ENCODE data around the gene UQCC3. TPM values are rescaled to one million over a fixed set of nuclear protein-coding genes. Genes with fewer than 3 reads are reported as not detected.

Gene UQCC3
- total RNA-seq, 1 donor from 2014 or later: 8.1 TPM

DNA sequence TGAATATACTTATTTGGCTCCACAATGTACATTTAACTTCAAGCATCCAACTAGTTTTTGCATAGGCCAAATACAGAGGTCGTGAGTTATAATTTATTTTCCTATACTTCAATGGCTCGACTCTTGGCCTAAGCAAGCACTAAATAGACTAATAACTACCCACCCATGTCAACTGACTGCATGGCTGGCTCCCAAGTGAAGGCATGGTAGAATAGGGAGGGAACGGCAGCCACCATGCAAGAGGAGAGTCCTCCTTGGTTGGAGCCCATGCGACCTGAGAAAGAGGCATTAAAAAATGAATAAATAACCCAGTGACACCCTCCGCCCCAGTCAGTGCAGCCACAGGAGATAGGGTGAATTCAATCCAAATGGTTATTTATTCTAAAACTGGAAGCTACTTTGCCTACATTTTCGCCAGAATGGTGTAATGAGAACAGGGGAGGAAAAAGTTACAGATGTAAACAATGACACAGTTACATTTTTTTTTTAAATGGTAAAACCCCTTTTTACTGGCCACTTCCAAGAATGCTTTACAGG, 40.9 kb downstream of the UQCC3 start:
- intact Hi-C loops (cut with DNase I): no loop called here
- no peak for DNase-seq (ENCODE audit: missing footprints)
- no peak for ATAC-seq

- no peak for DNase-seq (ENCODE audit: missing footprints)
- ATAC-seq: no peak
- intact Hi-C loops (cut with DNase I): no loop called here
Measured at GRCh38 chr11:62712861-62713260, 41.4 kb downstream of the UQCC3 start.

DNA sequence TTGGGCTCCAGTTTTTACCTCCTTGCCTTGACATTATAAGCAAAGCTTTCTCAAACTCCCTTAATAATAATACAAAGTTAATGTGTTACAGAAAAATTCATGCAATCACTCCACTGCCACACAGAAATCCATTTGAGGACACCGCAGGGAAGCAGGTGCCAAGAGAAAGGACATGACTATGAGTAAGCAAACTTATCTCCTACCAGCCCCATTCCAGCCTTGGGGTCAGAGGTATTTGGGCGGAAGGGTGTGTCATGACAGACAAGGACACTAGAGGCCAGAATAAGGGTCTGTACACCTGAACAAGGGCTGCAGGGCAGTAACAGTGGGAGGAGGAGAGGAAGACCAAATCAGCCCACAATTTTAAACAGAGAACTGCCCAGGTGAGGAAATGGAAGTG, 41.9 kb downstream of the UQCC3 start:
- DNase-seq (ENCODE audit: missing footprints): no peak
- intact Hi-C loops (cut with DNase I): no loop called here
- no peak for ATAC-seq

DNA sequence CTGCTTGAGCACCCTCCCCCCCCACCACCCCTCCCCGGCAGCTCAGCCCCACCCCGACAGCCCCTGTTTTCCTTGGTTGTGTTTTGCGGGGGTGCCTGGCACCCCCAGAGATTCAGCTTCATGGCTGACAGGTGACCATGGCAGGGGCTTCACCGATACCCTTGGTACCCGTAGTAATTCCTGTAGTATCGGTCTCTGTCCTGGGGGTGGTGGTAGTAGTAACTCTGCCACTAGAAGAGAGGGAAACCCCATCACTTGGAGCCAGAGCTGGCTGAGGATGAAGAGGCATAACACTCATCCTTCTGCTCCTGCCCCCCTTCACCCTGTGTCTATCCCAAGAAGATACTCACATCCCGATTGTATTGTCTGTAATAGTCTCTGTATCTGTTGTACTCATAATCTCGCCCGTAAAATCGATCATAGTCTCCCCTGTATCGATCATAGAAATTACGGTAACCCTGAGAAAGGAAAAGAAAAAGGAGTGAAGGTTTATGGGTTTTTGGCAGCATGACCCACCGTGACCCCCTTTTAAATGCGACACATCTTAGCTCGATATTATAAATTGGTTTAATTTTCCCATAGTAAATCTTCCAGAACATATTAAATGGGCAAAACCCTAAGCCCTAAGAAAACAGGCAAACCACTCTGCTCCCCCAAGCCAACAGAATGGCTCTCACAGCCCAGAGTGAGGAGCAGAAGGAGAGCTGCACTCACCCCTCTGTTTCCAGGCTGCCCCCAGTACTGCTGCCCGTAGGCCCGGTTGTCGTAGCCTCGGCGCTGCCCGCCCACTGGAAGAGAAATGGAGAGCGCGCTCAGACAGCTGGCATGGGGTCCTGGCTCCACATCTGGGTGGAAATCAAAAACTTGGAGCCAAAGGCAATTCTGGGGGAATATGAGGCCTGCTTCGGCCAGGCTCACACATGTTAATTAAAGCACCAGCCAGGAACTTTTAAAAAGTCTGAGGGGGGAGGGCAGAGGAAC, 44.0 kb downstream of the UQCC3 start:
- no peak for DNase-seq (ENCODE audit: missing footprints)
- intact Hi-C loops (cut with DNase I): no loop called here

GRCh38 chr11:62716206-62716605, 44.7 kb downstream of the UQCC3 start:
- ATAC-seq (no peak), DNase-seq (ENCODE audit: missing footprints) (no peak)
- intact Hi-C loops (cut with DNase I): no loop called here

More for the DNA sequence above, 44.0 kb downstream of the UQCC3 start:
- ATAC-seq: no peak

DNA sequence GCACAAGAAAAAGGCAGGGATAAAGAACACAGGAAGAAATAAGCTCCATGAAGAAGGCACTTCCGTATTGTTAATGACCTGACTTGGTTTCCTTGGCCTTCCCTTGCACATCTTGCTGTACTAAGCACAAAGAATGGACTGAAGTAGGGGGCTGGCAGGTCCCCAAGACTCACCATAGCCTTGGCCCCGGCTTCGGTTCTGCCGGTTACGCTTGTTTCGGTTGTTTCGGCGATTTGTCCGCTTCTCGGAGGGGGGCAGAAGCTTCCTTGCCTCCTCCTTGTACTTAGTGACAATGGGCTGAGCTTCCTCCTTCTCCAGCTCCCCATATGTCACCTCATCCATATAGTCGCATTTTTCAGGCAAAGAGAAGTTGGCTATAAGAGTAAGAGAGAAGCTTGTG, 45.3 kb downstream of the UQCC3 start:
- ATAC-seq (no peak), DNase-seq (ENCODE audit: missing footprints) (no peak)
- intact Hi-C loops (cut with DNase I): no loop called here

- ATAC-seq (no peak), DNase-seq (ENCODE audit: missing footprints) (no peak)
- intact Hi-C loops (cut with DNase I): no loop called here
Measured at GRCh38 chr11:62719302-62719978, 48.0 kb downstream of the UQCC3 start.

- ATAC-seq (no peak), DNase-seq (ENCODE audit: missing footprints) (no peak)
- intact Hi-C loops (cut with DNase I): no loop called here
Measured at GRCh38 chr11:62721994-62722393, 50.5 kb downstream of the UQCC3 start.

Other genes with a start within 250 kb of the UQCC3 start
- gene AHNAK, start 124.9 kb upstream of the UQCC3 start, total RNA-seq: 332 TPM
- gene EEF1G, start 97.8 kb upstream of the UQCC3 start, total RNA-seq: 907 TPM
- 13.7 TPM for gene TUT1, start 80.2 kb upstream of the UQCC3 start, total RNA-seq
- gene MTA2, start 69.8 kb upstream of the UQCC3 start, total RNA-seq: 34.1 TPM
- 16.4 TPM for gene EML3, start 58.9 kb upstream of the UQCC3 start, total RNA-seq
- gene ROM1, start 58.4 kb upstream of the UQCC3 start, total RNA-seq: 2.4 TPM
- gene B3GAT3, start 49.7 kb upstream of the UQCC3 start, total RNA-seq: 12.8 TPM
- 105 TPM for gene GANAB, start 25.1 kb upstream of the UQCC3 start, total RNA-seq
- gene INTS5, start 18.4 kb upstream of the UQCC3 start, total RNA-seq: 9.6 TPM
- gene C11orf98, start 6.5 kb upstream of the UQCC3 start, total RNA-seq: 33.0 TPM
- 4.9 TPM for gene CSKMT, start 6.4 kb upstream of the UQCC3 start, total RNA-seq
- gene LBHD1, start 594 bp downstream of the UQCC3 start, total RNA-seq: 1.8 TPM
- gene UBXN1, start 7.4 kb downstream of the UQCC3 start, total RNA-seq: 88.9 TPM
- 4.5 TPM for gene LRRN4CL, start 17.9 kb downstream of the UQCC3 start, total RNA-seq
- 23.0 TPM for gene BSCL2, start 35.8 kb downstream of the UQCC3 start, total RNA-seq
- not detected for gene GNG3, start 36.0 kb downstream of the UQCC3 start, total RNA-seq
- gene HNRNPUL2, start 55.8 kb downstream of the UQCC3 start, total RNA-seq: 33.8 TPM
- gene TTC9C, start 56.8 kb downstream of the UQCC3 start, total RNA-seq: 14.1 TPM
- gene ZBTB3, start 82.5 kb downstream of the UQCC3 start, total RNA-seq: 11.5 TPM
- 38.2 TPM for gene POLR2G, start 89.9 kb downstream of the UQCC3 start, total RNA-seq
- gene TAF6L, start 99.7 kb downstream of the UQCC3 start, total RNA-seq: 8.2 TPM
- gene TMEM179B, start 115.7 kb downstream of the UQCC3 start, total RNA-seq: 21.6 TPM
- 18.0 TPM for gene TMEM223, start 120.3 kb downstream of the UQCC3 start, total RNA-seq
- 42.7 TPM for gene NXF1, start 133.8 kb downstream of the UQCC3 start, total RNA-seq
- 18.5 TPM for gene STX5, start 160.4 kb downstream of the UQCC3 start, total RNA-seq
- gene TEX54, start 161.2 kb downstream of the UQCC3 start, total RNA-seq: not detected
- 25.4 TPM for gene WDR74, start 167.9 kb downstream of the UQCC3 start, total RNA-seq
- gene SLC3A2, start 209.2 kb downstream of the UQCC3 start, total RNA-seq: 39.7 TPM
- not detected for gene CHRM1, start 249.7 kb downstream of the UQCC3 start, total RNA-seq

All from Right ventricle myocardium inferior (tissue), 1 donor.